C4-2B (cell line): ENCODE results near the gene COLGALT1.

ENCODE experiments used
- ZFX ChIP-seq: fragments of 450-650 bp; IDR thresholded peaks from 2 replicates; pipeline ENCODE4 v1.6.1; 2017
- TF ChIP-seq, protein P1 (sequence below): fragments of 450-650 bp; conservative IDR thresholded peaks from 2 replicates; pipeline ENCODE4 v1.5.1; 2017; ENCODE audit warnings: mild to moderate bottlenecking

DNA sequence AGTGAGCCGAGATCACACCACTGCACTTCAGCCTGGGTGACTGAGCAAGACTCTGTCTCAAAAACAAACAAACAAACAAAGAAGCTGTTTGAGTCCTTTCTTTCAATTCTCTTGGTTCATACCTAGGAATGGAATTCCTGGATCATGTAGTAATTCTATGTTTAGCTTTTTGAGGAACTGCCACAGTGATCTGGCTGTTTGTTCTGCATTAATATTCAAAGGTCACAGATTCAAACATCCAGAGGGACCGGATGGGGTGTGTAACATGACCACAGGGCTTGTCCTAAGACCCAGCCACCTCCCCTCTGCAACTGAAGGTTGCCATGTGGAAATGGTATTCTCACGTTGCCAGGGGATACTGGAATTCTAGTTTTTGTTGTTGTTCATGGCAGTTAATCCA lies 10.2 kb downstream of the COLGALT1 start:
- TF ChIP-seq, protein P1, sequence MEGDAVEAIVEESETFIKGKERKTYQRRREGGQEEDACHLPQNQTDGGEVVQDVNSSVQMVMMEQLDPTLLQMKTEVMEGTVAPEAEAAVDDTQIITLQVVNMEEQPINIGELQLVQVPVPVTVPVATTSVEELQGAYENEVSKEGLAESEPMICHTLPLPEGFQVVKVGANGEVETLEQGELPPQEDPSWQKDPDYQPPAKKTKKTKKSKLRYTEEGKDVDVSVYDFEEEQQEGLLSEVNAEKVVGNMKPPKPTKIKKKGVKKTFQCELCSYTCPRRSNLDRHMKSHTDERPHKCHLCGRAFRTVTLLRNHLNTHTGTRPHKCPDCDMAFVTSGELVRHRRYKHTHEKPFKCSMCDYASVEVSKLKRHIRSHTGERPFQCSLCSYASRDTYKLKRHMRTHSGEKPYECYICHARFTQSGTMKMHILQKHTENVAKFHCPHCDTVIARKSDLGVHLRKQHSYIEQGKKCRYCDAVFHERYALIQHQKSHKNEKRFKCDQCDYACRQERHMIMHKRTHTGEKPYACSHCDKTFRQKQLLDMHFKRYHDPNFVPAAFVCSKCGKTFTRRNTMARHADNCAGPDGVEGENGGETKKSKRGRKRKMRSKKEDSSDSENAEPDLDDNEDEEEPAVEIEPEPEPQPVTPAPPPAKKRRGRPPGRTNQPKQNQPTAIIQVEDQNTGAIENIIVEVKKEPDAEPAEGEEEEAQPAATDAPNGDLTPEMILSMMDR, result no peak
- TF ChIP-seq ZFX, result no peak
